HepG2 (cell line): ENCODE measurements around the gene PHF23. TPM values are rescaled to one million over a fixed set of nuclear protein-coding genes. Genes with fewer than 3 reads are reported as not detected.

Experiments
- ATF1 ChIP-seq: IDR thresholded peaks from 2 replicates; pipeline ENCODE4 v1.6.1; 2016; ENCODE audit warnings: mild to moderate bottlenecking, control low read depth
- BHLHE40 ChIP-seq: IDR thresholded peaks from 2 replicates; pipeline ENCODE4 v1.6.1; 2011; ENCODE audit warnings: low read length, improper control_type of control experiment
- CREB1 ChIP-seq, 2 experiments: fragments of 450-650 bp in 1 of 2; IDR thresholded peaks; 2 replicates each; pipeline ENCODE4 v1.6.1; 2016 to 2017; ENCODE audit warnings: control low read depth in 1 of 2, mild to moderate bottlenecking in 1 of 2, missing compliant biosample characterization in 1 of 2, missing genetic modification characterization in 1 of 2
- FOXJ3 ChIP-seq: sonication (generic); formaldehyde crosslinking; IDR thresholded peaks from 2 replicates; pipeline ENCODE4 v1.4.0; 2020; ENCODE audit warnings: missing genetic modification reagents, mild to moderate bottlenecking, borderline replicate concordance
- HNF4G ChIP-seq, 2 experiments: sonication (generic) in 1 of 2; formaldehyde crosslinking in 1 of 2; IDR thresholded peaks; 2 replicates each; pipeline versions ENCODE4 v1.4.0 to v1.6.1; 2011 to 2020; ENCODE audit warnings: borderline replicate concordance in 2 of 2, low read depth in 2 of 2, mild to moderate bottlenecking in 2 of 2, low read length in 1 of 2, missing genetic modification reagents in 1 of 2, moderate library complexity in 1 of 2
- HOXA9 ChIP-seq: sonication (generic); formaldehyde crosslinking; IDR thresholded peaks from 2 replicates; pipeline ENCODE4 v1.8.1; 2022; ENCODE audit warnings: missing genetic modification reagents, mild to moderate bottlenecking, moderate library complexity, borderline replicate concordance
- MED13 ChIP-seq: sonication (generic); formaldehyde crosslinking; IDR thresholded peaks from 2 replicates; pipeline ENCODE4 v1.5.0; 2020; ENCODE audit warnings: missing genetic modification reagents
- PAXIP1 ChIP-seq: sonication (generic); formaldehyde crosslinking; conservative IDR thresholded peaks from 2 replicates; pipeline ENCODE4 v1.4.0; 2020; ENCODE audit warnings: mild to moderate bottlenecking, missing genetic modification reagents, moderate library complexity
- SALL2 ChIP-seq: sonication (generic); formaldehyde crosslinking; IDR thresholded peaks from 2 replicates; pipeline ENCODE4 v1.8.1; 2023; ENCODE audit warnings: mild to moderate bottlenecking, missing genetic modification reagents, inconsistent platforms
- SIN3A ChIP-seq: IDR thresholded peaks from 2 replicates; pipeline ENCODE4 v1.6.1; 2011; ENCODE audit warnings: low read depth, mild to moderate bottlenecking, control low read depth, low read length, borderline replicate concordance
- SOX13 ChIP-seq, 3 experiments: fragments of 450-650 bp in 1 of 3; sonication (generic) in 1 of 3; formaldehyde crosslinking in 1 of 3; IDR thresholded peaks in 2 of 3; conservative IDR thresholded peaks in 1 of 3; 2 replicates each; pipeline versions ENCODE4 v1.5.0 to v1.6.1; 2016 to 2020; ENCODE audit warnings: antibody characterized with exemption in 1 of 3, mild to moderate bottlenecking in 1 of 3, missing compliant biosample characterization in 1 of 3, missing genetic modification reagents in 1 of 3, moderate library complexity in 1 of 3
- SSRP1 ChIP-seq: IDR thresholded peaks from 2 replicates; pipeline ENCODE4 v1.6.1; 2016; ENCODE audit warnings: control low read depth
- THRA ChIP-seq: sonication (generic); formaldehyde crosslinking; IDR thresholded peaks from 2 replicates; pipeline ENCODE4 v1.4.0; 2020; ENCODE audit warnings: missing genetic modification reagents, borderline replicate concordance
- ZNF326 ChIP-seq: sonication (generic); formaldehyde crosslinking; IDR thresholded peaks from 2 replicates; pipeline ENCODE4 v1.4.0; 2020; ENCODE audit warnings: missing genetic modification reagents, borderline replicate concordance
- ZNF333 ChIP-seq: sonication (generic); formaldehyde crosslinking; IDR thresholded peaks from 2 replicates; pipeline ENCODE4 v1.4.0; 2020; ENCODE audit warnings: mild to moderate bottlenecking, missing genetic modification reagents, borderline replicate concordance
- ZNF343 ChIP-seq: sonication (generic); formaldehyde crosslinking; IDR thresholded peaks from 2 replicates; pipeline ENCODE4 v1.4.0; 2020; ENCODE audit warnings: mild to moderate bottlenecking, missing genetic modification reagents
- ZNF441 ChIP-seq: sonication (generic); formaldehyde crosslinking; IDR thresholded peaks from 2 replicates; pipeline ENCODE4 v1.7.0; 2021; ENCODE audit warnings: missing genetic modification reagents, borderline replicate concordance
- ZNF446 ChIP-seq: sonication (generic); formaldehyde crosslinking; IDR thresholded peaks from 2 replicates; pipeline ENCODE4 v1.5.0; 2020; ENCODE audit warnings: mild to moderate bottlenecking, missing genetic modification reagents
- ZNF496 ChIP-seq: sonication (generic); formaldehyde crosslinking; IDR thresholded peaks from 2 replicates; pipeline ENCODE4 v1.8.1; 2023; ENCODE audit warnings: mild to moderate bottlenecking, moderate library complexity, missing genetic modification reagents; ENCODE audit not compliant: insufficient replicate concordance
- ZNF510 ChIP-seq: sonication (generic); formaldehyde crosslinking; IDR thresholded peaks from 2 replicates; pipeline ENCODE4 v1.4.0; 2020; ENCODE audit warnings: low read depth, mild to moderate bottlenecking, missing genetic modification reagents
- ZSCAN29 ChIP-seq: sonication (generic); formaldehyde crosslinking; conservative IDR thresholded peaks from 2 replicates; pipeline ENCODE4 v1.4.0; 2020; ENCODE audit warnings: mild to moderate bottlenecking, missing genetic modification reagents
- polyA plus RNA-seq, 8 experiments: library from polyadenylated mRNA; depleted of rRNA in 3 of 8; stranded (reverse) in 7 of 8; unstranded in 1 of 8; fragments of >200 nt; fragmentation: Illumina TruSeq in 4 of 8; extraction: Trizol in 4 of 8; gene quantifications; 2 replicates each; pipeline versions ENCODE4 v1.2.1 to v1.2.3, GENCODE V29; 2011 to 2016; ENCODE audit warnings: low read depth in 4 of 8, missing spikeins in 1 of 8, mixed read lengths in 1 of 8; ENCODE audit not compliant: insufficient read depth in 1 of 8
- total RNA-seq, 5 experiments: library from RNA; depleted of rRNA; stranded (reverse); fragments of >200 nt; fragmentation: Illumina TruSeq; extraction: Trizol; gene quantifications; 2 replicates each; pipeline ENCODE4 v1.2.3, GENCODE V29; 2016; ENCODE audit warnings: low read depth in 1 of 5

The PHF23 gene
- total and polyA plus RNA-seq, 2 of the 13 experiments (the other 11 are each of a cell fraction or from before 2014, with no cell fraction given) = 27.6 to 33.2 TPM

- no peak; the same call in 1 of the 2 replicates for TF ChIP-seq SALL2 (CRISPR knock-in tag)
- no peak for TF ChIP-seq MED13 (CRISPR knock-in tag)
- no peak for TF ChIP-seq ZNF446 (CRISPR knock-in tag)
- TF ChIP-seq ZSCAN29 (CRISPR knock-in tag) = peak; percentile 82; the same call in 1 of the 2 replicates
- no peak for TF ChIP-seq HOXA9 (CRISPR knock-in tag)
- TF ChIP-seq ZNF343 (CRISPR knock-in tag) = no peak
- no peak for TF ChIP-seq SOX13 (IDR thresholded peaks at IDR 0.05)
- TF ChIP-seq SOX13 (CRISPR knock-in tag; conservative IDR thresholded peaks at IDR 0.05 in 1 of 2, IDR thresholded peaks at IDR 0.05 in 1 of 2) = no peak; a peak in 1 of 4 replicates
- 0 out of 2 replicates have a peak, but pooled peaks have one; percentile 12 for TF ChIP-seq BHLHE40
- peak; percentile 73; the same call in 1 of the 2 replicates for TF ChIP-seq ATF1 (CRISPR knock-in tag)
- TF ChIP-seq PAXIP1 = peak; percentile 53
- TF ChIP-seq CREB1 (IDR thresholded peaks at IDR 0.05) = peak; percentile 28; the same call in 1 of the 2 replicates
- TF ChIP-seq CREB1 (CRISPR knock-in tag; IDR thresholded peaks at IDR 0.05) = peak; percentile 92
- TF ChIP-seq THRA = 0 out of 2 replicates have a peak, but pooled peaks have one; percentile 33
- TF ChIP-seq ZNF326 (CRISPR knock-in tag) = no peak
- TF ChIP-seq ZNF510 (CRISPR knock-in tag) = no peak
- peak; percentile 37; the same call in 1 of the 2 replicates for TF ChIP-seq ZNF333
- peak; percentile 58; the same call in 1 of the 2 replicates for TF ChIP-seq SIN3A
- TF ChIP-seq ZNF441 (CRISPR knock-in tag) = no peak
- TF ChIP-seq ZNF496 (CRISPR knock-in tag) = no peak
- 0 out of 2 replicates have a peak, but pooled peaks have one; percentile 44 for TF ChIP-seq SSRP1 (CRISPR knock-in tag)
- TF ChIP-seq FOXJ3 (CRISPR knock-in tag) = no peak
- peak; percentile 12; the same call in 1 of the 2 replicates for TF ChIP-seq HNF4G (IDR thresholded peaks at IDR 0.05; ENCODE audit: borderline replicate concordance, low read depth, low read length)
- TF ChIP-seq HNF4G (CRISPR knock-in tag; IDR thresholded peaks at IDR 0.05; ENCODE audit: borderline replicate concordance, low read depth) = 0 out of 2 replicates have a peak, but pooled peaks have one; percentile 37
Observed at GRCh38 chr17:7239091-7240027, at the start of gene PHF23 (continued).
